T-cell (primary cell): ENCODE data around the gene COL6A3. TPM values are rescaled to one million over a fixed set of nuclear protein-coding genes. Genes with fewer than 3 reads are reported as not detected.

Experiments
- ATAC-seq, 4 experiments: fragments of 200-7000 bp in 3 of 4; fragments of 150-1000 bp in 1 of 4; cut with Tn5 transposase; replicated peaks in 1 of 4; 1 replicate in 3 of 4; 2 replicates in 1 of 4; pipeline ENCODE4 v1.10.0; 2021; ENCODE audit warnings: moderate library complexity in 3 of 4, mild to moderate bottlenecking in 2 of 4, moderate number of reproducible peaks in 1 of 4
- CTCF ChIA-PET, 2 donors: fragments of 300-600 bp; sonication (Branson Sonifier 250); formaldehyde crosslinking; loops; one replicate each; lab custom pipeline; 2022; ENCODE audit warnings: antibody characterized with exemption in 2 of 2; lab: Charles Lee
- POLR2A ChIA-PET, 2 donors: fragments of 300-600 bp; sonication (Branson Sonifier 250); formaldehyde crosslinking; loops; one replicate each; lab custom pipeline; 2022; ENCODE audit warnings: antibody characterized with exemption in 2 of 2; lab: Charles Lee
- DNase-seq, 35 experiments: peaks; one replicate each; pipeline versions ENCODE4 v3.0.0 to v3.0.0-alpha.2; 2013 to 2023
- H3K27ac ChIP-seq: one replicate; pipeline ENCODE4 v1.5.1; 2013; ENCODE audit warnings: low read length
- H3K27me3 ChIP-seq, 2 experiments: replicated peaks in 1 of 2; 1 replicate in 1 of 2; 2 replicates in 1 of 2; pipeline versions ENCODE4 v1.6.1 to v1.7.0; 2013; ENCODE audit warnings: low read length in 1 of 2, mixed read lengths in 1 of 2; ENCODE audit not compliant: control insufficient read depth in 2 of 2, insufficient read depth in 2 of 2; ENCODE audit errors: extremely low read depth in 1 of 2
- H3K36me3 ChIP-seq, 2 donors: 1 replicate in 1 of 2; 2 replicates in 1 of 2; pipeline versions ENCODE4 v1.6.1 to v1.7.0; 2013; ENCODE audit warnings: low read length in 1 of 2; ENCODE audit not compliant: control insufficient read depth in 2 of 2, insufficient read depth in 1 of 2; ENCODE audit errors: extremely low read depth in 1 of 2
- H3K4me1 ChIP-seq, 2 experiments: 1 replicate in 1 of 2; 2 replicates in 1 of 2; pipeline versions ENCODE4 v1.6.1 to v1.7.0; 2013; ENCODE audit warnings: low read length in 2 of 2, mixed read lengths in 1 of 2; ENCODE audit not compliant: insufficient read depth in 2 of 2, control insufficient read depth in 1 of 2; ENCODE audit errors: extremely low read depth in 1 of 2
- H3K4me3 ChIP-seq, 2 donors: 1 replicate in 1 of 2; 2 replicates in 1 of 2; pipeline versions ENCODE4 v1.5.1 to v1.7.0; 2013; ENCODE audit warnings: mild to moderate bottlenecking in 2 of 2, low read length in 1 of 2, moderate library complexity in 1 of 2; ENCODE audit not compliant: control insufficient read depth in 1 of 2; ENCODE audit errors: extremely low read depth in 1 of 2
- H3K9me3 ChIP-seq: 2 replicates; pipeline ENCODE4 v1.7.0; 2013
- H3K27ac Mint-ChIP-seq, 2 donors: one replicate each; pipeline ENCODE4 v1.8.0; 2020 to 2021; ENCODE audit warnings: mild to moderate bottlenecking in 2 of 2, mixed read lengths in 2 of 2
- H3K27me3 Mint-ChIP-seq, 2 donors: one replicate each; pipeline ENCODE4 v1.8.0; 2021 to 2022; ENCODE audit warnings: mixed read lengths in 2 of 2
- H3K36me3 Mint-ChIP-seq: one replicate; pipeline ENCODE4 v1.8.0; 2021; ENCODE audit warnings: mixed read lengths
- H3K4me1 Mint-ChIP-seq, 3 donors: one replicate each; pipeline ENCODE4 v1.8.0; 2020 to 2022; ENCODE audit warnings: mixed read lengths in 3 of 3, mild to moderate bottlenecking in 1 of 3
- H3K4me3 Mint-ChIP-seq, 3 donors: one replicate each; pipeline ENCODE4 v1.8.0; 2020 to 2022; ENCODE audit warnings: mild to moderate bottlenecking in 3 of 3, mixed read lengths in 3 of 3, moderate library complexity in 3 of 3
- H3K9me3 Mint-ChIP-seq, 3 donors: one replicate each; pipeline ENCODE4 v1.8.0; 2020 to 2022; ENCODE audit warnings: mixed read lengths in 3 of 3
- WGBS: methylation state at CpG from one replicate; pipeline ENCODE4 v1.1.5; 2013; ENCODE audit warnings: missing lambda C conversion rate; ENCODE audit not compliant: insufficient coverage; 5-methylcytosine and 5-hydroxymethylcytosine counted together
- total RNA-seq, 35 experiments: library from RNA in 6 of 35; stranded (reverse) in 6 of 35; fragments of 120-200 nt in 1 of 35; gene quantifications; one replicate each; pipeline versions ENCODE4 v1.2.1 to v1.2.4 and lab custom pipeline; 2013 to 2026

Gene COL6A3
- total RNA-seq, 5 donors from 2014 or later (not counting 1 experiment from before 2014, with no cell fraction given), result 1.5 to 2.9 (median 2.5) TPM

GRCh38 chr2:237384672-237385020 is 29.3 kb downstream of the COL6A3 start:
- DNase-seq, result no peak
- Histone ChIP-seq H3K27ac (no peak overlapping the region), H3K4me1 (no peaks in the 10 kb centered on the region), H3K27me3 (peaks cover 0 to 3% of the 10 kb centered on the region in 2 experiments), H3K36me3 (no peaks in the 10 kb centered on the region), H3K9me3 (no peaks in the 10 kb centered on the region), H3K4me3 (no peak overlapping the region)
- ChIA-PET POLR2A (no interaction called here), CTCF (no interaction called here)
- no peak overlapping the region for H3K4me3 Mint-ChIP-seq
- no peaks in the 10 kb centered on the region for H3K9me3 Mint-ChIP-seq
- H3K36me3 Mint-ChIP-seq, result no peaks in the 10 kb centered on the region
- H3K27me3 Mint-ChIP-seq, result no peaks in the 10 kb centered on the region
- ATAC-seq, result no peak
- H3K4me1 Mint-ChIP-seq, result no peaks in the 10 kb centered on the region
- H3K27ac Mint-ChIP-seq, result no peak overlapping the region

- POLR2A ChIA-PET, result no interaction called here
- H3K27me3 ChIP-seq, result peaks cover 0 to 3% of the 10 kb centered on the region in 2 experiments
- no peaks in the 10 kb centered on the region for H3K36me3 Mint-ChIP-seq
Measured at GRCh38 chr2:237383991-237384671, 29.8 kb downstream of the COL6A3 start.

GRCh38 chr2:237380768-237381167 is 33.2 kb downstream of the COL6A3 start:
- H3K4me3 ChIP-seq, result no peak overlapping the region
- no peaks in the 10 kb centered on the region for H3K9me3 Mint-ChIP-seq
- DNase-seq (no peak), ATAC-seq (no peak)
- no peaks in the 10 kb centered on the region for H3K36me3 ChIP-seq
- no peaks in the 10 kb centered on the region for H3K4me1 Mint-ChIP-seq
- H3K36me3 Mint-ChIP-seq, result no peaks in the 10 kb centered on the region
- H3K27ac ChIP-seq, result no peak overlapping the region
- ChIA-PET POLR2A (no interaction called here), CTCF (no interaction called here)
- no peaks in the 10 kb centered on the region for H3K27me3 Mint-ChIP-seq
- H3K9me3 ChIP-seq, result no peaks in the 10 kb centered on the region
- H3K4me1 ChIP-seq, result no peaks in the 10 kb centered on the region
- WGBS, result 93% methylated on average over 5 of the region's 6 CpGs
- peaks cover 0 to 3% of the 10 kb centered on the region in 2 experiments for H3K27me3 ChIP-seq
- no peak overlapping the region for H3K27ac Mint-ChIP-seq
- H3K4me3 Mint-ChIP-seq, result no peak overlapping the region

More at GRCh38 chr2:237383991-237384671, 29.8 kb downstream of the COL6A3 start:
- H3K27ac Mint-ChIP-seq, result no peak overlapping the region
- H3K9me3 Mint-ChIP-seq, result no peaks in the 10 kb centered on the region
- DNase-seq, result no peak
- Histone ChIP-seq H3K27ac (no peak overlapping the region), H3K36me3 (no peaks in the 10 kb centered on the region), H3K4me3 (no peak overlapping the region), H3K9me3 (no peaks in the 10 kb centered on the region), H3K4me1 (no peaks in the 10 kb centered on the region)
- ATAC-seq, result no peak
- 88% methylated on average over 5 of the region's 6 CpGs for WGBS
- H3K4me3 Mint-ChIP-seq, result no peak overlapping the region
- no peaks in the 10 kb centered on the region for H3K4me1 Mint-ChIP-seq
- H3K27me3 Mint-ChIP-seq, result no peaks in the 10 kb centered on the region
- CTCF ChIA-PET, result no interaction called here

GRCh38 chr2:237379636-237380035 is 34.3 kb downstream of the COL6A3 start:
- Histone ChIP-seq H3K4me1 (no peaks in the 10 kb centered on the region), H3K4me3 (no peak overlapping the region), H3K27ac (no peak overlapping the region), H3K36me3 (no peaks in the 10 kb centered on the region), H3K27me3 (peaks cover 0 to 1% of the 10 kb centered on the region in 2 experiments), H3K9me3 (no peaks in the 10 kb centered on the region)
- Mint-ChIP-seq H3K36me3 (no peaks in the 10 kb centered on the region), H3K4me3 (no peak overlapping the region), H3K9me3 (no peaks in the 10 kb centered on the region), H3K27me3 (no peaks in the 10 kb centered on the region), H3K27ac (no peak overlapping the region), H3K4me1 (no peaks in the 10 kb centered on the region)
- WGBS, result no CpG with 5 or more reads among the region's 3 CpGs
- ChIA-PET POLR2A (no interaction called here), CTCF (interaction anchor here in 1 of 2 donors (0.6 kb wide), 1 partner anchor 1119 kb away, joined by 3 read pairs; no protein-coding TSS in a partner anchor)
- ATAC-seq, result no peak
- DNase-seq, result no peak

- Mint-ChIP-seq H3K9me3 (no peaks in the 10 kb centered on the region), H3K27me3 (no peaks in the 10 kb centered on the region), H3K4me1 (no peaks in the 10 kb centered on the region), H3K36me3 (no peaks in the 10 kb centered on the region), H3K4me3 (no peak overlapping the region), H3K27ac (no peak overlapping the region)
- 99% methylated on average over 10 of the region's 11 CpGs for WGBS
- no peaks in the 10 kb centered on the region for H3K4me1 ChIP-seq
- CTCF ChIA-PET, result no interaction called here
- DNase-seq, result no peak
- POLR2A ChIA-PET, result no interaction called here
- no peaks in the 10 kb centered on the region for H3K27me3 ChIP-seq
- ATAC-seq, result no peak
- no peak overlapping the region for H3K27ac ChIP-seq
- H3K9me3 ChIP-seq, result no peaks in the 10 kb centered on the region
- no peaks in the 10 kb centered on the region for H3K36me3 ChIP-seq
- H3K4me3 ChIP-seq, result no peak overlapping the region
Measured at GRCh38 chr2:237378650-237379049, 35.3 kb downstream of the COL6A3 start.

GRCh38 chr2:237374284-237375060 is 39.5 kb downstream of the COL6A3 start:
- Mint-ChIP-seq H3K27ac (no peak overlapping the region), H3K9me3 (no peaks in the 10 kb centered on the region), H3K36me3 (peaks cover 2% of the 10 kb centered on the region), H3K27me3 (peaks cover 0 to 2% of the 10 kb centered on the region in 2 donors), H3K4me3 (no peak overlapping the region), H3K4me1 (no peaks in the 10 kb centered on the region)
- no peaks in the 10 kb centered on the region for H3K36me3 ChIP-seq
- DNase-seq (no peak), ATAC-seq (no peak)
- H3K4me1 ChIP-seq, result no peaks in the 10 kb centered on the region
- H3K9me3 ChIP-seq, result no peaks in the 10 kb centered on the region
- no peaks in the 10 kb centered on the region for H3K27me3 ChIP-seq
- no peak overlapping the region for H3K27ac ChIP-seq
- WGBS, result 91% methylated on average over 31 of the region's 35 CpGs
- no peak overlapping the region for H3K4me3 ChIP-seq
- ChIA-PET POLR2A (no interaction called here), CTCF (no interaction called here)
